ENCODE measurements around the gene DNMT1. TPM values are rescaled to one million over a fixed set of nuclear protein-coding genes. Genes with fewer than 3 reads are reported as not detected.

DNMT1 gene
- polyA plus RNA-seq, 3 donors = 17.6 to 72.5 (median 19.0) TPM

DNA sequence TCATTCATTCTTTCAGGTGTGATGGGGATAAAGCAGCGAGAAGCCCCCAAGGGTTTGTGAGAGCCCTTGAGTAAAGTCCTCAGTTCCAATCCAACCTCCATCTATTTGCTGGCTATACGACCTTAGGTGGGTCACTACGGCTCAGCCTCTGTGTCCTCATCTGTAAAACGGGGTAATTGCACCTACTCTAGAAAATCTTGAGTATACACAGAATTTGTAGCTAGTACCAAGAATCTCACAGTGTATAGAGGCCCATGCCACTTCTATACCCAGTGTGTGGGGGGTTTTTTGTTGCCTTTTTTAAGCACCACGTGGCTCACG, 406 bp upstream of the DNMT1 start:
- Histone ChIP-seq H3K27me3 (ENCODE audit: control insufficient read depth in 2 of 2, insufficient read depth in 2 of 2, low read length in 2 of 2) (no peaks in the 10 kb centered on the region), H3K4me3 (replicated peaks in 1 of 3; ENCODE audit: low read depth in 2 of 3, low read length in 3 of 3) (peak overlapping the region; percentile 82 to 95 (median 82)), H3K36me3 (replicated peaks in 1 of 2; ENCODE audit: control insufficient read depth in 1 of 2, insufficient read depth in 2 of 2, low read length in 2 of 2) (peaks cover 0 to 3% of the 10 kb centered on the region in 2 donors), H3K9ac (ENCODE audit: insufficient read depth, low read length, poor library complexity, severe bottlenecking) (peak overlapping the region; percentile 70), H2AFZ (ENCODE audit: insufficient read depth, low read depth, low read length, poor library complexity, severe bottlenecking) (peak overlapping the region; percentile 97), H3K27ac (ENCODE audit: low read depth in 1 of 2, low read length in 2 of 2) (peak overlapping the region; percentile 55 to 76), H3K79me2 (ENCODE audit: insufficient read depth, low read length) (peaks cover 47% of the 10 kb centered on the region), H4K20me1 (ENCODE audit: insufficient read depth, low read length) (peaks cover 19% of the 10 kb centered on the region), H3K9me3 (replicated peaks in 1 of 2; ENCODE audit: control insufficient read depth in 1 of 2, insufficient read depth in 1 of 2, low read length in 2 of 2) (no peaks in the 10 kb centered on the region), H3K4me2 (replicated peaks; ENCODE audit: extremely low read depth, low read length, poor library complexity, severe bottlenecking) (peak overlapping the region; percentile 99), H3K4me1 (ENCODE audit: control insufficient read depth in 1 of 2, insufficient read depth in 2 of 2, low read length in 2 of 2) (peaks cover 41 to 50% of the 10 kb centered on the region in 2 donors)
- DNase-seq = no peak
- peaks cover 6 to 11% of the 10 kb centered on the region in 2 donors for H3K36me3 Mint-ChIP-seq
- TF ChIP-seq, protein P1, sequence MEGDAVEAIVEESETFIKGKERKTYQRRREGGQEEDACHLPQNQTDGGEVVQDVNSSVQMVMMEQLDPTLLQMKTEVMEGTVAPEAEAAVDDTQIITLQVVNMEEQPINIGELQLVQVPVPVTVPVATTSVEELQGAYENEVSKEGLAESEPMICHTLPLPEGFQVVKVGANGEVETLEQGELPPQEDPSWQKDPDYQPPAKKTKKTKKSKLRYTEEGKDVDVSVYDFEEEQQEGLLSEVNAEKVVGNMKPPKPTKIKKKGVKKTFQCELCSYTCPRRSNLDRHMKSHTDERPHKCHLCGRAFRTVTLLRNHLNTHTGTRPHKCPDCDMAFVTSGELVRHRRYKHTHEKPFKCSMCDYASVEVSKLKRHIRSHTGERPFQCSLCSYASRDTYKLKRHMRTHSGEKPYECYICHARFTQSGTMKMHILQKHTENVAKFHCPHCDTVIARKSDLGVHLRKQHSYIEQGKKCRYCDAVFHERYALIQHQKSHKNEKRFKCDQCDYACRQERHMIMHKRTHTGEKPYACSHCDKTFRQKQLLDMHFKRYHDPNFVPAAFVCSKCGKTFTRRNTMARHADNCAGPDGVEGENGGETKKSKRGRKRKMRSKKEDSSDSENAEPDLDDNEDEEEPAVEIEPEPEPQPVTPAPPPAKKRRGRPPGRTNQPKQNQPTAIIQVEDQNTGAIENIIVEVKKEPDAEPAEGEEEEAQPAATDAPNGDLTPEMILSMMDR (IDR thresholded peaks at IDR 0.05) = no peak
- no peaks in the 10 kb centered on the region for H3K9me3 Mint-ChIP-seq
- WGBS (ENCODE audit: insufficient coverage) = no CpG with 5 or more reads among the region's 6 CpGs
- peak overlapping the region; percentile 63 to 92 (median 83) for H3K27ac Mint-ChIP-seq
- intact Hi-C loops (cut with micrococcal nuclease) = loop anchor here (5.0 to 10.0 kb wide), 3 partner anchors 57 to 90 kb away; partner anchors contain the start of genes ANGPTL6 (in 1 of the 2), MRPL4 (in 1 of the 2) and PPAN (in 1 of the 2)
- peak overlapping the region; percentile 88 to 91 for H3K4me3 Mint-ChIP-seq
- H3K4me1 Mint-ChIP-seq = peaks cover 29% of the 10 kb centered on the region
- no peaks in the 10 kb centered on the region for H3K27me3 Mint-ChIP-seq (ENCODE audit: low read depth in 3 of 3)

DNA sequence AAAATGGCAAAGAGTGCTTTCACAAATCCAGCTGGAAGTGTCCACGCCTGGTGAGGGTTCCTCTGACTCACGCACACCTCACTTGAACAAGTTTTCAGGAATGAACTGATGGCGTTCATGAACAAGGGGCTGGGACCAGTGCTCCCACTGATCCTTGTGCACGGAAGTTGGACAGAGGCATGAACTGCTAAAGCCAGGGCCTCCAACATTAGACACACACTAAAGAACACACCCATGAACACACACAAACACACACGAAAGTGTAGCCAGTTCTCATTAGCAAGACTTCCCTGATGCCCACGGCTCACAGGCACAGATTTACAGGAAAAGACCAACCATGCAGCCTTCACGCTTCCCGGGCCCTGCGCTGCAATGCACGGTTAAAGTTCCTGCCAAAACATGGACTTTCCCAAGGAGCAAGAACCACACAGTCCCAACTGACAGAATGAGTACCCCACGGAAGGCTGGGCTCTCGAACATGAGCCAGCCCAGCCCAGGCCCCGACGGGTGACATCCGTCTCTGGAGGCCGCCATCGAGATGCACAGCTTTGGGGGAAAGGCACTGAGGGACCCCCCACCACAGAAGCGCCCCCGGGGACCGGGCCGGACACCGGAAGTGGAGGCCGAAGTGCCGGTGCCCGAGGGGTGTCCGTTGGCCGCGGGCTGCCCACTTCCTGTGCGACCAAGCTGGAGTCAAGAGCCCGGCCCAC, 808 bp downstream of the DNMT1 start:
- H3K27me3 Mint-ChIP-seq (ENCODE audit: low read depth in 3 of 3) = no peaks in the 10 kb centered on the region
- Histone ChIP-seq H3K27me3 (ENCODE audit: control insufficient read depth in 2 of 2, insufficient read depth in 2 of 2, low read length in 2 of 2) (no peaks in the 10 kb centered on the region), H3K4me1 (ENCODE audit: control insufficient read depth in 1 of 2, insufficient read depth in 2 of 2, low read length in 2 of 2) (peaks cover 33 to 43% of the 10 kb centered on the region in 2 donors), H3K4me2 (replicated peaks; ENCODE audit: extremely low read depth, low read length, poor library complexity, severe bottlenecking) (peak overlapping the region; percentile 99), H3K9ac (ENCODE audit: insufficient read depth, low read length, poor library complexity, severe bottlenecking) (peak overlapping the region; percentile 70), H2AFZ (ENCODE audit: insufficient read depth, low read depth, low read length, poor library complexity, severe bottlenecking) (peak overlapping the region; percentile 97), H3K79me2 (ENCODE audit: insufficient read depth, low read length) (peaks cover 60% of the 10 kb centered on the region), H3K27ac (ENCODE audit: low read depth in 1 of 2, low read length in 2 of 2) (peak overlapping the region; percentile 55 to 76), H3K36me3 (replicated peaks in 1 of 2; ENCODE audit: control insufficient read depth in 1 of 2, insufficient read depth in 2 of 2, low read length in 2 of 2) (peaks cover 4 to 9% of the 10 kb centered on the region in 2 donors), H4K20me1 (ENCODE audit: insufficient read depth, low read length) (peaks cover 28% of the 10 kb centered on the region), H3K9me3 (replicated peaks in 1 of 2; ENCODE audit: control insufficient read depth in 1 of 2, insufficient read depth in 1 of 2, low read length in 2 of 2) (no peaks in the 10 kb centered on the region), H3K4me3 (replicated peaks in 1 of 3; ENCODE audit: low read depth in 2 of 3, low read length in 3 of 3) (peak overlapping the region; percentile 82 to 95 (median 82))
- peak overlapping the region; percentile 65 to 88 (median 78) for H3K27ac Mint-ChIP-seq
- intact Hi-C loops (cut with micrococcal nuclease) = loop anchor here (5.0 to 10.0 kb wide), 3 partner anchors 58 to 89 kb away; partner anchors contain the start of genes ANGPTL6 (in 1 of the 2), MRPL4 (in 1 of the 2) and PPAN (in 1 of the 2)
- H3K4me1 Mint-ChIP-seq = peaks cover 23% of the 10 kb centered on the region
- DNase-seq = no peak
- under 1% methylated on average over 30 of the region's 30 CpGs for WGBS (ENCODE audit: insufficient coverage)
- no peaks in the 10 kb centered on the region for H3K9me3 Mint-ChIP-seq
- H3K4me3 Mint-ChIP-seq = peak overlapping the region; percentile 88 to 91
- H3K36me3 Mint-ChIP-seq = peaks cover 10 to 15% of the 10 kb centered on the region in 2 donors
- TF ChIP-seq, protein P1 (IDR thresholded peaks at IDR 0.05) = no peak

Measured in CD14-positive monocyte (primary cell).